ENCODE data around the gene MEIS2.

The MEIS2 gene

GRCh38 chr15:36880913-36881460 lies 219.4 kb downstream of the MEIS2 start (continued):
- no peak for TF ChIP-seq KLF17 (tag by site-specific recombination; IDR thresholded peaks at IDR 0.05)
- no peak for TF ChIP-seq ZBTB1 (tag by site-specific recombination; IDR thresholded peaks at IDR 0.05)
- TF ChIP-seq ZNF23 (tag by site-specific recombination; IDR thresholded peaks at IDR 0.05; ENCODE audit: borderline replicate concordance), result no peak

GRCh38 chr15:36880224-36880912 lies 220.0 kb downstream of the MEIS2 start:
- Histone ChIP-seq H3K36me3 (ENCODE audit: control insufficient read depth in 2 of 2, insufficient read depth in 1 of 2, low read length in 2 of 2) (no peaks in the 10 kb centered on the region), H3K27ac (ENCODE audit: extremely low read depth, low read depth, low read length) (no peak overlapping the region), H3K4me1 (ENCODE audit: control insufficient read depth, insufficient read depth, low read length) (no peaks in the 10 kb centered on the region), H3K9me3 (ENCODE audit: control insufficient read depth, insufficient read depth, low read depth, low read length) (no peaks in the 10 kb centered on the region), H3K4me3 (ENCODE audit: low read depth, low read length) (no peak overlapping the region)
- ChIA-PET POLR2A (no interaction called here), CTCF (no interaction called here)
- TF ChIP-seq MYNN (tag by site-specific recombination; IDR thresholded peaks at IDR 0.05; ENCODE audit: borderline replicate concordance) (no peak), ZSCAN4 (tag by site-specific recombination; IDR thresholded peaks at IDR 0.05) (no peak), ZNF624 (tag by site-specific recombination; IDR thresholded peaks at IDR 0.05) (no peak), GLI2 (tag by site-specific recombination; IDR thresholded peaks at IDR 0.05; ENCODE audit: borderline replicate concordance, low read depth) (no peak), ZNF16 (tag by site-specific recombination; IDR thresholded peaks at IDR 0.05; ENCODE audit: low read depth) (no peak), GLI4 (tag by site-specific recombination; IDR thresholded peaks at IDR 0.05) (no peak), ZNF747 (tag by site-specific recombination; IDR thresholded peaks at IDR 0.05) (no peak), ZFHX2 (tag by site-specific recombination; conservative IDR thresholded peaks at IDR 0.05) (no peak), EGR2 (tag by site-specific recombination; IDR thresholded peaks at IDR 0.05; ENCODE audit: low read depth) (no peak)

GRCh38 chr15:36879568-36880222 lies 220.7 kb downstream of the MEIS2 start:
- ChIA-PET CTCF (no interaction called here), POLR2A (no interaction called here)
- H3K36me3 ChIP-seq (ENCODE audit: control insufficient read depth in 2 of 2, insufficient read depth in 1 of 2, low read length in 2 of 2), result no peaks in the 10 kb centered on the region
- no peaks in the 10 kb centered on the region for H3K9me3 ChIP-seq (ENCODE audit: control insufficient read depth, insufficient read depth, low read depth, low read length)
- no peak overlapping the region for H3K27ac ChIP-seq (ENCODE audit: extremely low read depth, low read depth, low read length)
- H3K4me1 ChIP-seq (ENCODE audit: control insufficient read depth, insufficient read depth, low read length), result no peaks in the 10 kb centered on the region
- H3K4me3 ChIP-seq (ENCODE audit: low read depth, low read length), result no peak overlapping the region
- TF ChIP-seq ZNF704 (tag by site-specific recombination; IDR thresholded peaks at IDR 0.05) (no peak), BCL11A (tag by site-specific recombination; IDR thresholded peaks at IDR 0.05; ENCODE audit: low read depth) (no peak), ZNF600 (tag by site-specific recombination; IDR thresholded peaks at IDR 0.05) (no peak), ZNF664 (tag by site-specific recombination; IDR thresholded peaks at IDR 0.05) (no peak), ZFHX2 (tag by site-specific recombination; conservative IDR thresholded peaks at IDR 0.05) (no peak), ZFP69B (tag by site-specific recombination; IDR thresholded peaks at IDR 0.05) (no peak), PRDM10 (tag by site-specific recombination; IDR thresholded peaks at IDR 0.05) (no peak), ZNF660 (tag by site-specific recombination; IDR thresholded peaks at IDR 0.05) (no peak), ZSCAN16 (tag by site-specific recombination; IDR thresholded peaks at IDR 0.05) (no peak), ZNF114 (tag by site-specific recombination; IDR thresholded peaks at IDR 0.05) (no peak), ATF2 (tag by site-specific recombination; IDR thresholded peaks at IDR 0.05; ENCODE audit: low read depth) (no peak), OSR2 (tag by site-specific recombination; IDR thresholded peaks at IDR 0.05) (no peak)

Measured in HEK293 (cell line).